Measurements from ENCODE around the gene CTRL.

Gene CTRL

DNA sequence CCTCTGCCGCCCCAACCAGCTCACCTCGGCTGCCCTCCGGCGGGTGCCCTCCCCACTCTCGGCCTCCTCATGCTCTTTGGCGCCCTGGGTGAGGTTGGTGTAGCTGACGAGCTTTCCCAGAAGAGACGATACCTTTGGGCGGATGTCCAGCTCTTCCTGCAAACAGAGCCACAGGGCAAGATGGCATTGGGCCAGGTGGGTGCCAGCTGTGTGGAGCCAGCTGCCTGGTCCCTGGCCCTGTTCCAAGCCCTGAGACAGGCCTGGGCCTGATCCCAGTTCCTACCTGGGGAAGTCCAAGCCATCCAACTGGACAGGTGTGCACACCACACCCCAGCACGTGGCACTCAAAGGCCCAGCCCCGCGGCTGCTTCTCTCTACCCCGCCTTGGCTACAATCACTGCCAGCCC, 29.9 kb upstream of the CTRL start:
- TF ChIP-seq, protein P1, sequence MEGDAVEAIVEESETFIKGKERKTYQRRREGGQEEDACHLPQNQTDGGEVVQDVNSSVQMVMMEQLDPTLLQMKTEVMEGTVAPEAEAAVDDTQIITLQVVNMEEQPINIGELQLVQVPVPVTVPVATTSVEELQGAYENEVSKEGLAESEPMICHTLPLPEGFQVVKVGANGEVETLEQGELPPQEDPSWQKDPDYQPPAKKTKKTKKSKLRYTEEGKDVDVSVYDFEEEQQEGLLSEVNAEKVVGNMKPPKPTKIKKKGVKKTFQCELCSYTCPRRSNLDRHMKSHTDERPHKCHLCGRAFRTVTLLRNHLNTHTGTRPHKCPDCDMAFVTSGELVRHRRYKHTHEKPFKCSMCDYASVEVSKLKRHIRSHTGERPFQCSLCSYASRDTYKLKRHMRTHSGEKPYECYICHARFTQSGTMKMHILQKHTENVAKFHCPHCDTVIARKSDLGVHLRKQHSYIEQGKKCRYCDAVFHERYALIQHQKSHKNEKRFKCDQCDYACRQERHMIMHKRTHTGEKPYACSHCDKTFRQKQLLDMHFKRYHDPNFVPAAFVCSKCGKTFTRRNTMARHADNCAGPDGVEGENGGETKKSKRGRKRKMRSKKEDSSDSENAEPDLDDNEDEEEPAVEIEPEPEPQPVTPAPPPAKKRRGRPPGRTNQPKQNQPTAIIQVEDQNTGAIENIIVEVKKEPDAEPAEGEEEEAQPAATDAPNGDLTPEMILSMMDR (IDR thresholded peaks at IDR 0.05; ENCODE audit: low read depth, low read length), result no peak
- H3K4me3 ChIP-seq (ENCODE audit: low read depth, low read length), result no peak overlapping the region
- in situ Hi-C loops (cut with HindIII; ENCODE audit: low sequenced_read_pairs), result no loop called here
- no peak for DNase-seq (ENCODE audit: low read depth, low spot score)

DNA sequence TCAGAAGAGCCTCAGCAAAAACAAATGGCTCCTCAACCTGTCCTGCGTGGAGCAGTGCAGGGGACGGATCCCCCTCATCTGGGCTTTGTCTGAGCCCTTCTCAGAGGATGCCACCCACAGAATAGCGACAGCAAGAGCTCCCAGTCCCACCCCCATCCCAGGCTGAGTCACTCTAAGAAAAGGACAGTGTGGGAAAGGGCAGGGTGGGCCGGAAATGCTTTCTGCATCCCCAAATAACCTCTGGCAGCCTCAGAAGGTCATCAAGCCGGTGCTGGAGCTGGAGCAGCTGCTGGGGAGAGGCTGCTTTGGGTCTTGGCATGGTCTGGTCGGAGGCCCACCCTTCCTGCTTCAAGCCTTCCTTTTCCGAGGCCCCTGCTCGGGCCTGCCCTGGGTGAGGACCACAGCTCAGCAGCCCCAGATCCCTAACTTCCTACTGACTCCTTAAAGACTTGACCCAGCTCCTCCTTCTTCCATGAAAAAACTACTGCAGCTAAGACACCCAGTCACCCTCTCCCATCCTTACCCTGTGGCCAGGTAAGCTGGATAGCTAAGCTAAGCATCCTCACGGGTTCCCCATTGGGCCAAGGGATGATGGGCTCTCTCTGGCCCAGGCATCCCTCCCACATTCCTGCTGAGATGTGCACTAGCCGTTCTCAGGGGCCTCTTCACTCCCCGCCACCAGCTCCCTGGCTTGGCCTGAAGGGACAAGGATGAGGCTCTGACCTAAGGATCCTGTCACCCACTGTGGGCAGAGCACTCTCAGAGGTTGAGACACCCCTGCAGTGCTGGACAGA, 28.1 kb upstream of the CTRL start:
- in situ Hi-C loops (cut with HindIII; ENCODE audit: low sequenced_read_pairs), result no loop called here
- no peak overlapping the region for H3K4me3 ChIP-seq (ENCODE audit: low read depth, low read length)
- no peak for DNase-seq (ENCODE audit: low read depth, low spot score)
- TF ChIP-seq, protein P1 (IDR thresholded peaks at IDR 0.05; ENCODE audit: low read depth, low read length), result no peak

DNA sequence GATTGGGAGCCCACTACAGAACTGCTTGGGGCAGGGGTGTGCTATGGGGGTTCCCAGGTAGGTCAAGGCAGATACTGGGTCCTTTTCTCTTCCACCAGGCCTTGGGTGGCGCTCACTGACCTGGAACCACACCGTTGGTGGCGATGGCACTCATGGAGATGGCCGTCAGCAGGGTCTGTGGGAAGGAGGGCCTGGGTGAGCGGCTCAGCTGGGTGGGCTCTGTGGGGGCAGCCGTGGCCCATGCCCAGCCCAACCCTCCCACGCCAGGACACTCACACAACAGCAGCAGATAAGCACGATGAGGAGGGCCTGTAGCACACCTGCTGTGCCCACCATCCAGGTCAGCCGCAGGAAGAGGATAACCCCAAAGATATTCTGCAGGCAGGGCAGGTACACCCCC, 26.0 kb upstream of the CTRL start:
- TF ChIP-seq, protein P1 (IDR thresholded peaks at IDR 0.05; ENCODE audit: low read depth, low read length), result no peak
- no peak for DNase-seq (ENCODE audit: low read depth, low spot score)
- H3K4me3 ChIP-seq (ENCODE audit: low read depth, low read length), result no peak overlapping the region
- in situ Hi-C loops (cut with HindIII; ENCODE audit: low sequenced_read_pairs), result no loop called here

DNA sequence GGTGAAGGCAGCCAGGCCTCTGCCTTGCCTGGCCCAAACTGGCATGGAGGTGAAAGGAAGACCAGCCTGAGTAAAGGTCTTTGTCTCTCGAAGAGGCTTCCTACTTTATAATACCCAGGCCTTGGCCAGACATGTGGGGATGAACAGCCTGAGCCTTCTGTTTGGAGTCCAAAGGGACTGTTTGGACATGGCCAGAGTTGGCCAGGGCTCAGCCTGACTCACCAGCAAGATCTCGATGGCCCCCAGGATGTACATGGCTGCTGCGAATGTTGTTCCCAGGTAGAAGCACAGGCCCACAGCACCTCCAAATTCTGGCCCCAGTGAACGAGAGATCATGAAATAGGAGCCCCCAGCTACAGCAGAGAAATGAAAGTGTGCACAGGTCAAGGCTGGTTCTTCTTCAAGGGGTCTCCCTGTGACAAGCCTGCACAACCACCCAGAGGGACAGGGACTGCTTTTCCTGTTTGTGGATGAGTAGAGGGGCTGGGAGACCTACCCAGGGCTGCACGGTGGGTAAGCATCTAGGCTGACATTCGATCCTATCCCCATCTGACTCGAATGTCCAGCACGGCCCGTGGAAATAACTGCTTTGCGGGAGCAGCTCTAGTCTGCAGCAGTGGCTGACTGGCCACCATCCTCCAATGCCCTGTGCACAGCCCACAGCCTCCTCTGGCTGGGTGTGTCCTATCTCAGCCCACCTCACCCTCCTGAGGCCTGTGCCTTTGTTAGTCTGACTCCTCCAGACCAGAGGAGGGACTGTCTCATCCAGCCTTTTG, 22.9 kb upstream of the CTRL start:
- in situ Hi-C loops (cut with HindIII; ENCODE audit: low sequenced_read_pairs), result no loop called here
- no peak for DNase-seq (ENCODE audit: low read depth, low spot score)
- H3K4me3 ChIP-seq (ENCODE audit: low read depth, low read length), result no peak overlapping the region
- TF ChIP-seq, protein P1 (IDR thresholded peaks at IDR 0.05; ENCODE audit: low read depth, low read length), result no peak

DNA sequence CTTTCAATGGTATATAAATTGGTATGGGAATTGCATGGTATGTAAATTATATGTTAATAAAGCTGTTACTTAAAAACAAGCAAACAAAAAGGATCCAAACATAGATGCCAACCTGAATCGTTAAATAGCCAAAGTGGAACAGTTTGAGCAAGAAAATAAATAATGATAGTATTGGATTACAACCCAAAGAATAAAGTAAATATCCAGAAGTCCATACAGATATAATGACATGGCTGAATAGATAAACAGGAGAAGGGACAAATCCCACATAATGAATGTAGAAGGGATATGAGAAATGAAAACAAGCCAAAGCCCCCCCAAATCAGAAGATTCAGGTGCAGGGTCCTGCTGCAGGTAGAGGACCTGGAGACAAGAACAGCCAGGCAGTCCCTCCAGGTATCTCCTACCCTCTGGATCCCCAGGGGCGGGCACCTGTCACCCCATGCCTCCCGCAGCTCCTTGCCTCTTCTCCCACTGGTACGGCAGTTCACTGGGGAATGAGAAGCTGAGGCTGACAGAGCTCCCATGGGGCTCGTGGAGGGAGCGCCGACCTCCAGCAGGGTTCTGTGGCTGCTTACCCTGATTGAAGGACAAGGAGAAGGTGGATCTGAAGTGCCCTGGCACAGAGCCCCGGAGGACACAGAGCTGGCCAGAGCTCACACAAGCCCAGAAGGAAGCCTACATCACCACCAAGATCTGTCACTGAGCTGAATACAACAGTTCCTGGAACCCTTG, 22.1 kb upstream of the CTRL start:
- in situ Hi-C loops (cut with HindIII; ENCODE audit: low sequenced_read_pairs), result no loop called here
- TF ChIP-seq, protein P1 (IDR thresholded peaks at IDR 0.05; ENCODE audit: low read depth, low read length), result no peak
- no peak for DNase-seq (ENCODE audit: low read depth, low spot score)
- no peak overlapping the region for H3K4me3 ChIP-seq (ENCODE audit: low read depth, low read length)

DNA sequence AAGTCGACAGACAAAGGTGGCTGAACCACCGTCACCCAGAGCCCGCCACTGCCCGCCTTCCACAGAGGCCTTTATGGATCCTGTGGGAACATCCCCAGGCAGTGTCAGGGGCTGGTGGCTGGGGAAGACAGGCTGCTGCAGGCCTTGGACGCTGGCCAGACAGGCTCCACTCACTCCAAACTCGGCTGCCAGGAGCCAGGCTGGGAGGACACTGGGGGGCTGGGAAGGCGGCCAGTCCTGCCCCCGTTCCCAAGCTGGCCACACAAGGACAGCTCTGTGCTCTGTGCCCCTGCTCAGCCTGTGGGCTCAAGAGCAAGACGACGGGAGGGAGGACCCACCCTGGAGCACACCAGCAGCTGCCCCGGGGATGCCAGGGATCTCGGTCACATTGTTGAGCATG, 19.8 kb upstream of the CTRL start:
- H3K4me3 ChIP-seq (ENCODE audit: low read depth, low read length), result no peak overlapping the region
- in situ Hi-C loops (cut with HindIII; ENCODE audit: low sequenced_read_pairs), result no loop called here
- no peak for DNase-seq (ENCODE audit: low read depth, low spot score)
- TF ChIP-seq, protein P1 (IDR thresholded peaks at IDR 0.05; ENCODE audit: low read depth, low read length), result no peak

Measured in astrocyte of the spinal cord (primary cell).